Keratinocyte (primary cell): ENCODE data around the gene INSIG1. TPM values are rescaled to one million over a fixed set of nuclear protein-coding genes. Genes with fewer than 3 reads are reported as not detected.

ENCODE experiments used
- DNase-seq: peaks from one replicate; pipeline ENCODE4 v3.0.0-alpha.2; 2011; ENCODE audit warnings: low read depth, missing footprints, low spot score
- FAIRE-seq: peaks from 2 replicates; lab custom pipeline; 2011; peaks lifted over from hg19 to GRCh38; lab: Jason Lieb, UNC
- H2AFZ ChIP-seq: 2 replicates; pipeline ENCODE4 v1.6.0; 2012; ENCODE audit warnings: low read length, control low read depth, inconsistent platforms; ENCODE audit not compliant: control insufficient read depth
- H3K27ac ChIP-seq: 2 replicates; pipeline ENCODE4 v1.5.1; 2011; ENCODE audit warnings: low read length; ENCODE audit not compliant: control insufficient read depth, insufficient read depth
- H3K27me3 ChIP-seq: 3 replicates; pipeline ENCODE4 v1.6.0; 2011; ENCODE audit warnings: low read length; ENCODE audit not compliant: control insufficient read depth, insufficient read depth; ENCODE audit errors: extremely low read depth
- H3K36me3 ChIP-seq, 2 experiments: 2 replicates in 1 of 2; 3 replicates in 1 of 2; pipeline ENCODE4 v1.5.1; 2011; ENCODE audit warnings: low read length in 2 of 2, mild to moderate bottlenecking in 1 of 2; ENCODE audit not compliant: control insufficient read depth in 2 of 2, insufficient read depth in 2 of 2; ENCODE audit errors: extremely low read depth in 1 of 2
- H3K4me1 ChIP-seq: 3 replicates; pipeline ENCODE4 v1.5.1; 2011; ENCODE audit warnings: low read length; ENCODE audit not compliant: control insufficient read depth, insufficient read depth; ENCODE audit errors: extremely low read depth
- H3K4me2 ChIP-seq: 3 replicates; pipeline ENCODE4 v1.6.0; 2011; ENCODE audit warnings: low read depth, low read length; ENCODE audit not compliant: control insufficient read depth, insufficient read depth; ENCODE audit errors: extremely low read depth
- H3K4me3 ChIP-seq, 3 experiments: fragments of 200-600 bp in 1 of 3; sonication (generic) in 1 of 3; 2 replicates in 2 of 3; 3 replicates in 1 of 3; pipeline ENCODE4 v1.5.1; 2011 to 2016; ENCODE audit warnings: low read length in 3 of 3, mild to moderate bottlenecking in 3 of 3, control low read depth in 2 of 3, inconsistent platforms in 1 of 3, low read depth in 1 of 3, mixed read lengths in 1 of 3, mixed run types in 1 of 3, moderate library complexity in 1 of 3; ENCODE audit not compliant: control insufficient read depth in 2 of 3, insufficient read depth in 2 of 3; ENCODE audit errors: extremely low read depth in 1 of 3
- H3K79me2 ChIP-seq: 2 replicates; pipeline ENCODE4 v1.6.0; 2012; ENCODE audit warnings: low read length; ENCODE audit not compliant: control insufficient read depth, insufficient read depth
- H3K9ac ChIP-seq: 3 replicates; pipeline ENCODE4 v1.6.0; 2011; ENCODE audit warnings: low read length; ENCODE audit not compliant: control insufficient read depth, insufficient read depth; ENCODE audit errors: extremely low read depth
- H3K9me1 ChIP-seq: 3 replicates; pipeline ENCODE4 v1.6.0; 2011; ENCODE audit warnings: low read length; ENCODE audit not compliant: control insufficient read depth, insufficient read depth; ENCODE audit errors: extremely low read depth
- H3K9me3 ChIP-seq: 2 replicates; pipeline ENCODE4 v1.5.1; 2012; ENCODE audit warnings: low read depth, low read length; ENCODE audit not compliant: control insufficient read depth
- H4K20me1 ChIP-seq: 3 replicates; pipeline ENCODE4 v1.6.0; 2011; ENCODE audit warnings: low read length; ENCODE audit not compliant: control insufficient read depth, insufficient read depth; ENCODE audit errors: extremely low read depth
- CTCF ChIP-seq, 3 experiments: IDR thresholded peaks in 1 of 3; conservative IDR thresholded peaks in 1 of 3; optimal IDR thresholded peaks in 1 of 3; 2 replicates in 2 of 3; 3 replicates in 1 of 3; pipeline versions ENCODE3 to v1.5.1; 2011; ENCODE audit warnings: low read length in 3 of 3, mild to moderate bottlenecking in 3 of 3, moderate library complexity in 2 of 3, control low read depth in 1 of 3, inconsistent platforms in 1 of 3; ENCODE audit not compliant: insufficient read depth in 2 of 3; ENCODE audit errors: extremely low read depth in 1 of 3
- EZH2 ChIP-seq: IDR thresholded peaks from one replicate; pipeline ENCODE4 v1.6.1; 2012; ENCODE audit warnings: inconsistent platforms, mild to moderate bottlenecking, low read length, moderate library complexity
- dilution Hi-C: fragments of 300-500 bp; cut with MboI; formaldehyde crosslinking; loops from one replicate; pipeline ENCODE4 v1.7.0; 2020; ENCODE audit warnings: low sequenced_read_pairs; ENCODE audit not compliant: extremely low pct_ligation_motif_present
- polyA plus RNA-seq, 5 experiments: library from polyadenylated mRNA; depleted of rRNA in 3 of 5; stranded (reverse) in 3 of 5; stranded (forward) in 1 of 5; unstranded in 1 of 5; fragments of >200 nt; gene quantifications; 1 replicate in 1 of 5; 2 replicates in 3 of 5; 3 replicates in 1 of 5; pipeline versions ENCODE4 v1.2.1 to v1.2.3, GENCODE V29; 2011 to 2012; ENCODE audit warnings: missing spikeins in 2 of 5, low read depth in 1 of 5, low replicate concordance in 1 of 5

The INSIG1 gene
- polyA plus RNA-seq, 1 donor (not counting 4 experiments of a cell fraction or from before 2014, with no cell fraction given), result 104 TPM

- no peak for DNase-seq
- peaks cover 9% of the 10 kb centered on the region for H3K27me3 ChIP-seq
- H3K4me3 ChIP-seq, result no peak overlapping the region
- no peak for FAIRE-seq
- no peak overlapping the region for H3K9ac ChIP-seq
- H3K4me2 ChIP-seq, result no peak overlapping the region
- dilution Hi-C loops, result no loop called here
- H3K4me1 ChIP-seq, result no peaks in the 10 kb centered on the region
- no peak overlapping the region for H2AFZ ChIP-seq
- H4K20me1 ChIP-seq, result no peaks in the 10 kb centered on the region
- no peaks in the 10 kb centered on the region for H3K36me3 ChIP-seq
- H3K9me1 ChIP-seq, result no peaks in the 10 kb centered on the region
- no peak overlapping the region for H3K27ac ChIP-seq
- H3K79me2 ChIP-seq, result no peaks in the 10 kb centered on the region
- no peaks in the 10 kb centered on the region for H3K9me3 ChIP-seq
- TF ChIP-seq CTCF (optimal IDR thresholded peaks at IDR 0.05 in 1 of 3, IDR thresholded peaks at IDR 0.05 in 1 of 3, conservative IDR thresholded peaks at IDR 0.05 in 1 of 3; ENCODE audit: extremely low read depth in 1 of 3, insufficient read depth in 2 of 3, low read length in 3 of 3), result no peak
- no peak for TF ChIP-seq EZH2
Observed at GRCh38 chr7:155251831-155252230, 45.8 kb upstream of the INSIG1 start.

- no peak for DNase-seq
- Histone ChIP-seq H3K79me2 (no peaks in the 10 kb centered on the region), H4K20me1 (no peaks in the 10 kb centered on the region), H3K9me3 (no peaks in the 10 kb centered on the region), H3K27me3 (peaks cover 9% of the 10 kb centered on the region), H3K4me1 (peaks cover 1% of the 10 kb centered on the region), H3K27ac (no peak overlapping the region), H3K9ac (no peak overlapping the region), H2AFZ (no peak overlapping the region), H3K4me2 (no peak overlapping the region), H3K9me1 (no peaks in the 10 kb centered on the region), H3K36me3 (no peaks in the 10 kb centered on the region), H3K4me3 (no peak overlapping the region)
- TF ChIP-seq EZH2 (no peak), CTCF (optimal IDR thresholded peaks at IDR 0.05 in 1 of 3, IDR thresholded peaks at IDR 0.05 in 1 of 3, conservative IDR thresholded peaks at IDR 0.05 in 1 of 3; ENCODE audit: extremely low read depth in 1 of 3, insufficient read depth in 2 of 3, low read length in 3 of 3) (no peak)
- dilution Hi-C loops, result no loop called here
- no peak for FAIRE-seq
Observed at GRCh38 chr7:155252444-155252887, 45.2 kb upstream of the INSIG1 start.
